ENCODE results near the gene FAM9A. TPM values are rescaled to one million over a fixed set of nuclear protein-coding genes. Genes with fewer than 3 reads are reported as not detected.

FAM9A gene
- total RNA-seq, 1 experiment from 2014 or later, result not detected

GRCh38 chrX:8743126-8743732, 58.0 kb downstream of the FAM9A start:
- no TSS peak for BruUV-seq (replicated peaks)
- TF ChIP-seq CTCF (conservative IDR thresholded peaks at IDR 0.05; ENCODE audit: low read depth, low read length) (peak; percentile 83), EZH2 (IDR thresholded peaks at IDR 0.05; ENCODE audit: borderline replicate concordance, low read depth, low read length, poor library complexity, severe bottlenecking) (no peak)
- H3K4me1 ChIP-seq (ENCODE audit: insufficient read depth, low read length, poor library complexity, severe bottlenecking), result no peaks in the 10 kb centered on the region
- H3K9me3 ChIP-seq (ENCODE audit: low read depth, low read length, poor library complexity, severe bottlenecking), result no peaks in the 10 kb centered on the region
- no peaks in the 10 kb centered on the region for H3K27me3 ChIP-seq (replicated peaks; ENCODE audit: insufficient read depth, low read depth, low read length, poor library complexity)
- intact Hi-C loops (cut with micrococcal nuclease; ENCODE audit: unreplicated experiment), result loop anchor here (2.0 kb wide), 1 partner anchor 1376 kb away; no protein-coding TSS in a partner anchor
- no peak overlapping the region for H3K4me3 ChIP-seq (ENCODE audit: low read depth, low read length, poor library complexity, severe bottlenecking)
- POLR2A ChIA-PET (ENCODE audit: low non-redundant PET), result no interaction called here
- CTCF ChIA-PET, result no interaction called here
- peak; percentile 64 for DNase-seq (ENCODE audit: low spot score)
- no peak overlapping the region for H3K27ac ChIP-seq (ENCODE audit: low read depth, low read length, poor library complexity, severe bottlenecking)
- H3K36me3 ChIP-seq (ENCODE audit: insufficient read depth, low read length, poor library complexity, severe bottlenecking), result no peaks in the 10 kb centered on the region

- BruUV-seq (replicated peaks), result no TSS peak
- DNase-seq (ENCODE audit: low spot score), result no peak
- Histone ChIP-seq H3K9me3 (ENCODE audit: low read depth, low read length, poor library complexity, severe bottlenecking) (no peaks in the 10 kb centered on the region), H3K36me3 (ENCODE audit: insufficient read depth, low read length, poor library complexity, severe bottlenecking) (no peaks in the 10 kb centered on the region), H3K27ac (ENCODE audit: low read depth, low read length, poor library complexity, severe bottlenecking) (no peak overlapping the region), H3K4me1 (ENCODE audit: insufficient read depth, low read length, poor library complexity, severe bottlenecking) (no peaks in the 10 kb centered on the region), H3K27me3 (replicated peaks; ENCODE audit: insufficient read depth, low read depth, low read length, poor library complexity) (no peaks in the 10 kb centered on the region), H3K4me3 (ENCODE audit: low read depth, low read length, poor library complexity, severe bottlenecking) (no peak overlapping the region)
- intact Hi-C loops (cut with micrococcal nuclease; ENCODE audit: unreplicated experiment), result loop anchor here (2.0 kb wide), 1 partner anchor 1377 kb away; no protein-coding TSS in a partner anchor
- ChIA-PET POLR2A (ENCODE audit: low non-redundant PET) (no interaction called here), CTCF (no interaction called here)
- TF ChIP-seq EZH2 (IDR thresholded peaks at IDR 0.05; ENCODE audit: borderline replicate concordance, low read depth, low read length, poor library complexity, severe bottlenecking) (no peak), CTCF (conservative IDR thresholded peaks at IDR 0.05; ENCODE audit: low read depth, low read length) (no peak)
Measured at GRCh38 chrX:8741981-8742380, 59.2 kb downstream of the FAM9A start.

Other genes starting within 250 kb of the FAM9A start
- 0.06 and 0.07 TPM in 2 replicates for gene ANOS1, start 69.2 kb downstream of the FAM9A start, total RNA-seq (2021)
- gene FAM9B, start 232.7 kb upstream of the FAM9A start, total RNA-seq (2021), result 0.19 TPM in 1 of 2 replicates, not detected in the other